Epithelial cell of esophagus (primary cell): ENCODE data around the gene ZNF322.

Experiments
- DNase-seq: peaks from one replicate; pipeline ENCODE4 v3.0.0; 2010; ENCODE audit warnings: low read depth
- H3K4me3 ChIP-seq: 2 replicates; pipeline ENCODE4 v1.5.1; 2011; ENCODE audit warnings: mild to moderate bottlenecking, low read length, control low read depth
- TF ChIP-seq, protein P1 (sequence below): IDR thresholded peaks from 2 replicates; pipeline ENCODE4 v1.5.1; 2011; ENCODE audit warnings: low read depth, mild to moderate bottlenecking, low read length, control low read depth, inconsistent platforms; ENCODE audit not compliant: insufficient read depth; ENCODE audit errors: missing control alignments

Gene ZNF322

GRCh38 chr6:26607434-26608230, 51.9 kb downstream of the ZNF322 start:
- TF ChIP-seq, protein P1, sequence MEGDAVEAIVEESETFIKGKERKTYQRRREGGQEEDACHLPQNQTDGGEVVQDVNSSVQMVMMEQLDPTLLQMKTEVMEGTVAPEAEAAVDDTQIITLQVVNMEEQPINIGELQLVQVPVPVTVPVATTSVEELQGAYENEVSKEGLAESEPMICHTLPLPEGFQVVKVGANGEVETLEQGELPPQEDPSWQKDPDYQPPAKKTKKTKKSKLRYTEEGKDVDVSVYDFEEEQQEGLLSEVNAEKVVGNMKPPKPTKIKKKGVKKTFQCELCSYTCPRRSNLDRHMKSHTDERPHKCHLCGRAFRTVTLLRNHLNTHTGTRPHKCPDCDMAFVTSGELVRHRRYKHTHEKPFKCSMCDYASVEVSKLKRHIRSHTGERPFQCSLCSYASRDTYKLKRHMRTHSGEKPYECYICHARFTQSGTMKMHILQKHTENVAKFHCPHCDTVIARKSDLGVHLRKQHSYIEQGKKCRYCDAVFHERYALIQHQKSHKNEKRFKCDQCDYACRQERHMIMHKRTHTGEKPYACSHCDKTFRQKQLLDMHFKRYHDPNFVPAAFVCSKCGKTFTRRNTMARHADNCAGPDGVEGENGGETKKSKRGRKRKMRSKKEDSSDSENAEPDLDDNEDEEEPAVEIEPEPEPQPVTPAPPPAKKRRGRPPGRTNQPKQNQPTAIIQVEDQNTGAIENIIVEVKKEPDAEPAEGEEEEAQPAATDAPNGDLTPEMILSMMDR, result peak; percentile 83
- peak; percentile 67 for DNase-seq
- no peak overlapping the region for H3K4me3 ChIP-seq

DNA sequence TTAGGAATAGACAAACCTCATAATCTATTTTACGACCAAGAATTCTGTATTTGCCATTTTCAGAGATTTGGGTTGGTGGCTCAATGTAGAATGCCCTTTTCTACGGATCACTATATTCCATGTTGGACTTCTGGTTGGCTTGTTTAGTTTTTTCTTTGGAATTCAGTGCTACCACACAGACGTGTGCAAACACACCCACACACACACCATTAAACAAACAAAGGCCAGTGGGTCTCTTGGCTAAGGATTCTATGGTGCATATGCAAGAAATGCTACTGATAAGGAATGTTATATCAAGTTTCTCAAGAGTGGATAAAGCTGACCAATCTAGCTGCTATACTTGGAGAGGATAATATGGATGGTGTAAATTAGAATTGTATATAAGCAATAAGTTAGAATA, 54.7 kb downstream of the ZNF322 start:
- H3K4me3 ChIP-seq, result no peak overlapping the region
- TF ChIP-seq, protein P1, result no peak
- no peak for DNase-seq

GRCh38 chr6:26604026-26604425, 55.5 kb downstream of the ZNF322 start:
- no peak overlapping the region for H3K4me3 ChIP-seq
- no peak for DNase-seq
- TF ChIP-seq, protein P1, result no peak

GRCh38 chr6:26602262-26602661, 57.3 kb downstream of the ZNF322 start:
- DNase-seq, result no peak
- TF ChIP-seq, protein P1, result no peak
- no peak overlapping the region for H3K4me3 ChIP-seq

- DNase-seq, result no peak
- H3K4me3 ChIP-seq, result no peak overlapping the region
- TF ChIP-seq, protein P1, result no peak
These were observed 58.8 kb downstream of the ZNF322 start for GRCh38 chr6:26600759-26601158.

- no peak overlapping the region for H3K4me3 ChIP-seq
- no peak for DNase-seq
- TF ChIP-seq, protein P1, result no peak
These were observed 60.0 kb downstream of the ZNF322 start for GRCh38 chr6:26599591-26599990.

DNA sequence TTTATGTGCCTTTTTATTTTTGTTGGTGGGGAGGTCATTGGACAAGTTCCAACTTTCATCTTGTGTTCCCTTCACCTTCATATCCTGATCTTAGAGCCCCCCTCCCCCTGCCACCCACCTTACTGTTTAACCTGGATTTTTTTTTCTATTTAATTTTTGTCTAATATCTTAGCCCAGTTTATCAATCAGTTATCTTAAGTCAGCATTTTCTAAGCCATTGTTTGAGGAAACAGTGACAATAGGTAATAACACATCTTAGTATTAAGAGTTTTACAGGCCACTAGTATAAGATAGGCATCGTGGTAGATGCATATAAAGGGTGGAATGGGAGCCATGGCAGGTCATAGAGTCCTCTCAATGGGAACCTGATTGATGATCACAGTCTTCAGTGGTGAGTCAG, 60.4 kb downstream of the ZNF322 start:
- H3K4me3 ChIP-seq, result no peak overlapping the region
- TF ChIP-seq, protein P1, result no peak
- no peak for DNase-seq
